Vagina (tissue), 2 donors: ENCODE results near the gene SORCS2.

Source experiments
- POLR2A ChIP-seq, 2 donors: fragments of 450-650 bp; IDR thresholded peaks; one replicate each; pipeline ENCODE4 v1.6.1; 2017; ENCODE audit warnings: antibody characterized with exemption in 2 of 2, mild to moderate bottlenecking in 2 of 2, moderate library complexity in 2 of 2
- TF ChIP-seq, protein P1 (sequence below), 3 experiments: fragments of 450-650 bp in 2 of 3; fragments of 200-600 bp in 1 of 3; sonication (generic) in 1 of 3; IDR thresholded peaks; one replicate each; pipeline ENCODE4 v1.5.1; 2017 to 2019; ENCODE audit warnings: antibody characterized with exemption in 3 of 3, mild to moderate bottlenecking in 2 of 3, moderate library complexity in 2 of 3

DNA sequence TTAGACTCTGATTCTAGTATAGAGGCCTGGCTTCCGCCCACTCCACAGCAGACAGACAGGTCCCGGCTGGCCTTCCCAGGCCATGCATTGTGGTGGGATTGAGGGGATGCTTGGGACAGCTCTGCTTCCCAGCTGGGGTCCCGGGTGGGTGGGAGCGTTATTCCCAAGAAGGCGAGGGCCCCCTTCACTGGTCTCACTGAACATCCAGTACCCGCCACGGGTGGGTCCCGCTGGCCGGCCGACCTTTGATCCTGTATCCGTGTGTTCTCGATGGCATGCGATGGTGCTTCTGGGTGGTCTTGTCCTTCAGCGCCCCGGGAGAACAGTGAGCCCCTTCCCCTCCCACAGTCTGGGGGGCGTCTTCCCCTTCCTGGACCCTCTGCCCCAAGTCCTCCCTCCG, 515.9 kb downstream of the SORCS2 start:
- TF ChIP-seq, protein P1, sequence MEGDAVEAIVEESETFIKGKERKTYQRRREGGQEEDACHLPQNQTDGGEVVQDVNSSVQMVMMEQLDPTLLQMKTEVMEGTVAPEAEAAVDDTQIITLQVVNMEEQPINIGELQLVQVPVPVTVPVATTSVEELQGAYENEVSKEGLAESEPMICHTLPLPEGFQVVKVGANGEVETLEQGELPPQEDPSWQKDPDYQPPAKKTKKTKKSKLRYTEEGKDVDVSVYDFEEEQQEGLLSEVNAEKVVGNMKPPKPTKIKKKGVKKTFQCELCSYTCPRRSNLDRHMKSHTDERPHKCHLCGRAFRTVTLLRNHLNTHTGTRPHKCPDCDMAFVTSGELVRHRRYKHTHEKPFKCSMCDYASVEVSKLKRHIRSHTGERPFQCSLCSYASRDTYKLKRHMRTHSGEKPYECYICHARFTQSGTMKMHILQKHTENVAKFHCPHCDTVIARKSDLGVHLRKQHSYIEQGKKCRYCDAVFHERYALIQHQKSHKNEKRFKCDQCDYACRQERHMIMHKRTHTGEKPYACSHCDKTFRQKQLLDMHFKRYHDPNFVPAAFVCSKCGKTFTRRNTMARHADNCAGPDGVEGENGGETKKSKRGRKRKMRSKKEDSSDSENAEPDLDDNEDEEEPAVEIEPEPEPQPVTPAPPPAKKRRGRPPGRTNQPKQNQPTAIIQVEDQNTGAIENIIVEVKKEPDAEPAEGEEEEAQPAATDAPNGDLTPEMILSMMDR (IDR thresholded peaks at IDR 0.05) = no peak
- no peak for TF ChIP-seq POLR2A (IDR thresholded peaks at IDR 0.05)
